K562 (cell line): ENCODE measurements around the gene NAA80. TPM values are rescaled to one million over a fixed set of nuclear protein-coding genes. Genes with fewer than 3 reads are reported as not detected.
A peak's percentile ranks its signal among the peaks of the same experiment; 100 is the strongest.

Source experiments
- CAMTA2 ChIP-seq: fragments of 250-450 bp; sonication (Bioruptor Pico); conservative IDR thresholded peaks from 2 replicates; pipeline ENCODE4 v1.5.1; 2022
- CBFA2T3 ChIP-seq: fragments of 450-650 bp; IDR thresholded peaks from 2 replicates; pipeline ENCODE4 v1.6.1; 2017
- MED1 ChIP-seq: sonication (generic); formaldehyde crosslinking; IDR thresholded peaks from 2 replicates; pipeline ENCODE4 v1.8.1; 2023; ENCODE audit warnings: missing genetic modification reagents, borderline replicate concordance
- NCOA4 ChIP-seq: fragments of 450-650 bp; IDR thresholded peaks from 2 replicates; pipeline ENCODE4 v1.6.1; 2018; ENCODE audit warnings: mild to moderate bottlenecking; ENCODE audit not compliant: partially characterized antibody
- NONO ChIP-seq, 2 experiments: fragments of 200-400 bp in 1 of 2; fragments of 450-650 bp in 1 of 2; formaldehyde crosslinking in 1 of 2; IDR thresholded peaks; 2 replicates each; pipeline ENCODE4 v1.6.1; 2017; ENCODE audit warnings: low read depth in 2 of 2, mild to moderate bottlenecking in 2 of 2, moderate library complexity in 2 of 2, low read length in 1 of 2
- PHF8 ChIP-seq: fragments of 200-600 bp; sonication (generic); IDR thresholded peaks from 2 replicates; pipeline ENCODE4 v1.6.1; 2012; ENCODE audit warnings: mixed run types, mild to moderate bottlenecking, inconsistent platforms, low read length, moderate library complexity, borderline replicate concordance
- RCOR1 ChIP-seq, 2 experiments: IDR thresholded peaks; 2 replicates each; pipeline ENCODE4 v1.6.1; 2012; ENCODE audit warnings: low read depth in 2 of 2, low read length in 2 of 2, borderline replicate concordance in 1 of 2, improper control_type of control experiment in 1 of 2
- SNRNP70 ChIP-seq: fragments of 200-400 bp; formaldehyde crosslinking; optimal IDR thresholded peaks from 2 replicates; pipeline ENCODE3; 2017; ENCODE audit warnings: low read depth, low read length
- TBL1XR1 ChIP-seq, 2 experiments: IDR thresholded peaks; 2 replicates each; pipeline ENCODE4 v1.6.1; 2012; ENCODE audit warnings: improper control_type of control experiment in 2 of 2, low read length in 2 of 2, mild to moderate bottlenecking in 1 of 2
- TCF3 ChIP-seq: sonication (generic); formaldehyde crosslinking; IDR thresholded peaks from 2 replicates; pipeline ENCODE4 v1.4.0; 2020; ENCODE audit warnings: mild to moderate bottlenecking, missing genetic modification reagents
- polyA plus RNA-seq, 8 experiments: library from polyadenylated mRNA; depleted of rRNA in 4 of 8; stranded (reverse) in 5 of 8; unstranded in 3 of 8; fragments of >200 nt; fragmentation: Nextera tagmentation in 2 of 8; fragmentation: Illumina TruSeq in 1 of 8; extraction: Ambion mirVana in 2 of 8; extraction: Trizol in 1 of 8; gene quantifications; 2 replicates each; pipeline versions ENCODE4 v1.2.1 to v1.2.3, GENCODE V29; 2011 to 2014; ENCODE audit warnings: inconsistent platforms in 1 of 8, missing spikeins in 1 of 8
- total RNA-seq, 7 experiments: library from RNA; depleted of rRNA in 6 of 7; stranded (reverse); fragments of >200 nt in 6 of 7; fragmentation: Illumina TruSeq in 2 of 7; extraction: Trizol in 2 of 7; gene quantifications; 2 replicates each; pipeline versions ENCODE4 v1.2.1 to v1.2.3, GENCODE V29; 2011 to 2021; ENCODE audit warnings: low replicate concordance in 1 of 7
- TF ChIP-seq, protein P1 (sequence below), 2 experiments: fragments of 450-650 bp in 1 of 2; sonication (generic) in 1 of 2; formaldehyde crosslinking in 1 of 2; IDR thresholded peaks; 2 replicates each; pipeline versions ENCODE4 v1.7.1 to v1.9.0; 2016 to 2022; ENCODE audit warnings: inconsistent platforms in 1 of 2, mild to moderate bottlenecking in 1 of 2, missing genetic modification reagents in 1 of 2
- TF ChIP-seq, protein P2 (sequence below): fragments of 200-800 bp; sonication (Bioruptor generic); IDR thresholded peaks from 2 replicates; pipeline ENCODE4 v1.6.1; 2017; ENCODE audit warnings: missing genetic modification characterization, missing compliant biosample characterization
- TF ChIP-seq, protein P3 (sequence below): fragments of 150-350 bp; conservative IDR thresholded peaks from 2 replicates; pipeline ENCODE4 v1.6.1; 2014; ENCODE audit warnings: low read length
- TF ChIP-seq, protein P4 (sequence below): fragments of 450-650 bp; formaldehyde crosslinking; IDR thresholded peaks from 2 replicates; pipeline ENCODE4 v1.4.0; 2020; ENCODE audit warnings: mild to moderate bottlenecking

NAA80 gene
- total and polyA plus RNA-seq, 9 of the 15 experiments (the other 6 are each of a cell fraction or from before 2014, with no cell fraction given), result 0.82 to 24.0 (median 8.6) TPM

DNA sequence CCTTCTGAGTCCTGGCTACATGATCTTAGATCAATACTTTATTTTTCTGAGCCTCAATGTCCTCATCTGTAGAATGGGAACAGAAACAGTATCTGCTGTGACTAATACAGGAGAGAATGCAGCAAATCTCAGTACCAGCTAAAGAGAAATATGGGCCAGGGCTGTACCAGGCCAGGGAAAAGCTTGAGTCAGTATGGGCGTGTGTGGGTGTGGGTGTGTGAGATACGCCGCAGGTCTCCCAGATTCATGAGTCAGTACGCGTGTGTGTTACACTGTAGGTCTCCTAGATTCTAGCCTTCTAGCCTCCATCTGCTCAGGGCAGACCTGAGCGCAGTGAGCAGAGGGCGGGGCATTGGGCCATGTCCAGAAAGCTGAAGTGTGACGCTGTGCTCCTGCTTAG is 48.0 kb downstream of the NAA80 start (continued):
- TF ChIP-seq, protein P1, sequence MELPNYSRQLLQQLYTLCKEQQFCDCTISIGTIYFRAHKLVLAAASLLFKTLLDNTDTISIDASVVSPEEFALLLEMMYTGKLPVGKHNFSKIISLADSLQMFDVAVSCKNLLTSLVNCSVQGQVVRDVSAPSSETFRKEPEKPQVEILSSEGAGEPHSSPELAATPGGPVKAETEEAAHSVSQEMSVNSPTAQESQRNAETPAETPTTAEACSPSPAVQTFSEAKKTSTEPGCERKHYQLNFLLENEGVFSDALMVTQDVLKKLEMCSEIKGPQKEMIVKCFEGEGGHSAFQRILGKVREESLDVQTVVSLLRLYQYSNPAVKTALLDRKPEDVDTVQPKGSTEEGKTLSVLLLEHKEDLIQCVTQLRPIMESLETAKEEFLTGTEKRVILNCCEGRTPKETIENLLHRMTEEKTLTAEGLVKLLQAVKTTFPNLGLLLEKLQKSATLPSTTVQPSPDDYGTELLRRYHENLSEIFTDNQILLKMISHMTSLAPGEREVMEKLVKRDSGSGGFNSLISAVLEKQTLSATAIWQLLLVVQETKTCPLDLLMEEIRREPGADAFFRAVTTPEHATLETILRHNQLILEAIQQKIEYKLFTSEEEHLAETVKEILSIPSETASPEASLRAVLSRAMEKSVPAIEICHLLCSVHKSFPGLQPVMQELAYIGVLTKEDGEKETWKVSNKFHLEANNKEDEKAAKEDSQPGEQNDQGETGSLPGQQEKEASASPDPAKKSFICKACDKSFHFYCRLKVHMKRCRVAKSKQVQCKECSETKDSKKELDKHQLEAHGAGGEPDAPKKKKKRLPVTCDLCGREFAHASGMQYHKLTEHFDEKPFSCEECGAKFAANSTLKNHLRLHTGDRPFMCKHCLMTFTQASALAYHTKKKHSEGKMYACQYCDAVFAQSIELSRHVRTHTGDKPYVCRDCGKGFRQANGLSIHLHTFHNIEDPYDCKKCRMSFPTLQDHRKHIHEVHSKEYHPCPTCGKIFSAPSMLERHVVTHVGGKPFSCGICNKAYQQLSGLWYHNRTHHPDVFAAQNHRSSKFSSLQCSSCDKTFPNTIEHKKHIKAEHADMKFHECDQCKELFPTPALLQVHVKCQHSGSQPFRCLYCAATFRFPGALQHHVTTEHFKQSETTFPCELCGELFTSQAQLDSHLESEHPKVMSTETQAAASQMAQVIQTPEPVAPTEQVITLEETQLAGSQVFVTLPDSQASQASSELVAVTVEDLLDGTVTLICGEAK (IDR thresholded peaks at IDR 0.05), result no peak
- TF ChIP-seq, protein P1 (CRISPR knock-in tag; IDR thresholded peaks at IDR 0.05), result no peak
- TF ChIP-seq CBFA2T3 (peak; percentile 81), TCF3 (CRISPR knock-in tag) (peak; percentile 25; the same call in 1 of the 2 replicates), MED1 (CRISPR knock-in tag) (no peak), TBL1XR1 (IDR thresholded peaks at IDR 0.05; ENCODE audit: low read length in 2 of 2) (no peak), CAMTA2 (CRISPR knock-in tag) (no peak), PHF8 (no peak), NCOA4 (no peak), SNRNP70 (no peak), NONO (IDR thresholded peaks at IDR 0.05; ENCODE audit: low read depth in 2 of 2, low read length in 1 of 2) (no peak), RCOR1 (IDR thresholded peaks at IDR 0.05; ENCODE audit: borderline replicate concordance in 1 of 2, low read depth in 2 of 2, low read length in 2 of 2) (peak; percentile 19 to 72; a peak in 3 of 4 replicates)
- TF ChIP-seq, protein P2, sequence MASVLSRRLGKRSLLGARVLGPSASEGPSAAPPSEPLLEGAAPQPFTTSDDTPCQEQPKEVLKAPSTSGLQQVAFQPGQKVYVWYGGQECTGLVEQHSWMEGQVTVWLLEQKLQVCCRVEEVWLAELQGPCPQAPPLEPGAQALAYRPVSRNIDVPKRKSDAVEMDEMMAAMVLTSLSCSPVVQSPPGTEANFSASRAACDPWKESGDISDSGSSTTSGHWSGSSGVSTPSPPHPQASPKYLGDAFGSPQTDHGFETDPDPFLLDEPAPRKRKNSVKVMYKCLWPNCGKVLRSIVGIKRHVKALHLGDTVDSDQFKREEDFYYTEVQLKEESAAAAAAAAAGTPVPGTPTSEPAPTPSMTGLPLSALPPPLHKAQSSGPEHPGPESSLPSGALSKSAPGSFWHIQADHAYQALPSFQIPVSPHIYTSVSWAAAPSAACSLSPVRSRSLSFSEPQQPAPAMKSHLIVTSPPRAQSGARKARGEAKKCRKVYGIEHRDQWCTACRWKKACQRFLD (CRISPR knock-in tag), result no peak
- TF ChIP-seq, protein P3, sequence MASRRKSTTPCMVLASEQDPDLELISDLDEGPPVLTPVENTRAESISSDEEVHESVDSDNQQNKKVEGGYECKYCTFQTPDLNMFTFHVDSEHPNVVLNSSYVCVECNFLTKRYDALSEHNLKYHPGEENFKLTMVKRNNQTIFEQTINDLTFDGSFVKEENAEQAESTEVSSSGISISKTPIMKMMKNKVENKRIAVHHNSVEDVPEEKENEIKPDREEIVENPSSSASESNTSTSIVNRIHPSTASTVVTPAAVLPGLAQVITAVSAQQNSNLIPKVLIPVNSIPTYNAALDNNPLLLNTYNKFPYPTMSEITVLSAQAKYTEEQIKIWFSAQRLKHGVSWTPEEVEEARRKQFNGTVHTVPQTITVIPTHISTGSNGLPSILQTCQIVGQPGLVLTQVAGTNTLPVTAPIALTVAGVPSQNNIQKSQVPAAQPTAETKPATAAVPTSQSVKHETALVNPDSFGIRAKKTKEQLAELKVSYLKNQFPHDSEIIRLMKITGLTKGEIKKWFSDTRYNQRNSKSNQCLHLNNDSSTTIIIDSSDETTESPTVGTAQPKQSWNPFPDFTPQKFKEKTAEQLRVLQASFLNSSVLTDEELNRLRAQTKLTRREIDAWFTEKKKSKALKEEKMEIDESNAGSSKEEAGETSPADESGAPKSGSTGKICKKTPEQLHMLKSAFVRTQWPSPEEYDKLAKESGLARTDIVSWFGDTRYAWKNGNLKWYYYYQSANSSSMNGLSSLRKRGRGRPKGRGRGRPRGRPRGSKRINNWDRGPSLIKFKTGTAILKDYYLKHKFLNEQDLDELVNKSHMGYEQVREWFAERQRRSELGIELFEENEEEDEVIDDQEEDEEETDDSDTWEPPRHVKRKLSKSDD, result no peak
- TF ChIP-seq, protein P4, sequence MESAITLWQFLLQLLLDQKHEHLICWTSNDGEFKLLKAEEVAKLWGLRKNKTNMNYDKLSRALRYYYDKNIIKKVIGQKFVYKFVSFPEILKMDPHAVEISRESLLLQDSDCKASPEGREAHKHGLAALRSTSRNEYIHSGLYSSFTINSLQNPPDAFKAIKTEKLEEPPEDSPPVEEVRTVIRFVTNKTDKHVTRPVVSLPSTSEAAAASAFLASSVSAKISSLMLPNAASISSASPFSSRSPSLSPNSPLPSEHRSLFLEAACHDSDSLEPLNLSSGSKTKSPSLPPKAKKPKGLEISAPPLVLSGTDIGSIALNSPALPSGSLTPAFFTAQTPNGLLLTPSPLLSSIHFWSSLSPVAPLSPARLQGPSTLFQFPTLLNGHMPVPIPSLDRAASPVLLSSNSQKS (CRISPR knock-in tag), result no peak
